ENCODE data around the gene SORCS2.
A peak's percentile ranks its signal among the peaks of the same experiment; 100 is the strongest.
"Not testable (repeated sequence)": the region's sequence is repeated elsewhere in the genome, so short reads cannot be mapped to it uniquely, and the experiment has no call there.

The SORCS2 gene

GRCh38 chr4:7199771-7200441 lies 7.6 kb downstream of the SORCS2 start:
- no peak for DNase-seq (ENCODE audit: low spot score)

- no peak for DNase-seq (ENCODE audit: low spot score)
These were observed 8.5 kb downstream of the SORCS2 start for GRCh38 chr4:7200801-7201200.

- DNase-seq (ENCODE audit: low spot score) = no peak
These were observed 9.3 kb downstream of the SORCS2 start for GRCh38 chr4:7201420-7202305.

- DNase-seq (ENCODE audit: low spot score) = no peak
These were observed 10.1 kb downstream of the SORCS2 start for GRCh38 chr4:7202411-7202810.

GRCh38 chr4:7204656-7205387 lies 12.5 kb downstream of the SORCS2 start:
- no peak for DNase-seq (ENCODE audit: low spot score)

- DNase-seq (ENCODE audit: low spot score) = no peak
These were observed 14.0 kb downstream of the SORCS2 start for GRCh38 chr4:7206385-7206784.

GRCh38 chr4:7206911-7207567 lies 14.7 kb downstream of the SORCS2 start:
- peak; percentile 19 for DNase-seq (ENCODE audit: low spot score)

GRCh38 chr4:7207628-7208231 lies 15.4 kb downstream of the SORCS2 start:
- DNase-seq (ENCODE audit: low spot score) = no peak

- no peak for DNase-seq (ENCODE audit: low spot score)
These were observed 16.4 kb downstream of the SORCS2 start for GRCh38 chr4:7208509-7209451.

GRCh38 chr4:7209699-7210098 lies 17.4 kb downstream of the SORCS2 start:
- no peak for DNase-seq (ENCODE audit: low spot score)

- no peak for DNase-seq (ENCODE audit: low spot score)
These were observed 18.5 kb downstream of the SORCS2 start for GRCh38 chr4:7210824-7211223.

- DNase-seq (ENCODE audit: low spot score) = no peak
These were observed 19.9 kb downstream of the SORCS2 start for GRCh38 chr4:7212101-7212674.

GRCh38 chr4:7212921-7213320 lies 20.6 kb downstream of the SORCS2 start:
- no peak for DNase-seq (ENCODE audit: low spot score)

GRCh38 chr4:7213807-7214206 lies 21.5 kb downstream of the SORCS2 start:
- DNase-seq (ENCODE audit: low spot score) = no peak

- DNase-seq (ENCODE audit: low spot score) = no peak
These were observed 22.0 kb downstream of the SORCS2 start for GRCh38 chr4:7214359-7214758.

GRCh38 chr4:7215187-7215586 lies 22.8 kb downstream of the SORCS2 start:
- DNase-seq (ENCODE audit: low spot score) = not testable (repeated sequence)

- no peak for DNase-seq (ENCODE audit: low spot score)
These were observed 24.7 kb downstream of the SORCS2 start for GRCh38 chr4:7217039-7217438.

GRCh38 chr4:7217474-7218321 lies 25.4 kb downstream of the SORCS2 start:
- DNase-seq (ENCODE audit: low spot score) = no peak

GRCh38 chr4:7218686-7219085 lies 26.3 kb downstream of the SORCS2 start:
- no peak for DNase-seq (ENCODE audit: low spot score)

All from cerebellar cortex (tissue), 1 donor.